ENCODE measurements around the gene CCDC102B. TPM values are rescaled to one million over a fixed set of nuclear protein-coding genes. Genes with fewer than 3 reads are reported as not detected.

CCDC102B gene
- total and polyA plus RNA-seq, 2 experiments from 2014 or later, result 1.3 to 2.1 TPM

DNA sequence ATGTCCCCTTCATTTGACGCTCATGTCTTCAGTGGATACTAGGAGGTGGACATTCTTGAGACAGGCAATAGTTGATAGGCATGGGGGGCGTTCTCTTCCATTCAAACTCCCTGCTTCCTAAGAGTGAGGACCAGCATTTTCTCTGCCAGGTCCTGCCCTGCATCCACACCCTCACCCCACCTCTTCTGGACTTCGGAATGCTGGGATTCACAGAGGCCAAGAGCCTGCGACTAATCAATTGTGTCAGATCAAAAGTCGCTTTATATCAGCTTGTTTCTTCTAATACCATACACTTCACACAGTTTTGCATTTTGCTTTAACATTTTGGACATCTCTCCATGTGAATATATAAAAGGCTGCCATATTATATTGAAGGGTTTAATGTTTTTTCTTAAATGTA lies 210.7 kb downstream of the CCDC102B start:
- no peak overlapping the region for H3K4me3 ChIP-seq
- no peaks in the 10 kb centered on the region for H3F3A ChIP-seq (replicated peaks; ENCODE audit: low read depth)
- no peaks in the 10 kb centered on the region for H3K9me2 ChIP-seq (ENCODE audit: insufficient read depth)
- H3K79me2 ChIP-seq (replicated peaks; ENCODE audit: insufficient read depth), result no peaks in the 10 kb centered on the region
- TF ChIP-seq, protein P1, sequence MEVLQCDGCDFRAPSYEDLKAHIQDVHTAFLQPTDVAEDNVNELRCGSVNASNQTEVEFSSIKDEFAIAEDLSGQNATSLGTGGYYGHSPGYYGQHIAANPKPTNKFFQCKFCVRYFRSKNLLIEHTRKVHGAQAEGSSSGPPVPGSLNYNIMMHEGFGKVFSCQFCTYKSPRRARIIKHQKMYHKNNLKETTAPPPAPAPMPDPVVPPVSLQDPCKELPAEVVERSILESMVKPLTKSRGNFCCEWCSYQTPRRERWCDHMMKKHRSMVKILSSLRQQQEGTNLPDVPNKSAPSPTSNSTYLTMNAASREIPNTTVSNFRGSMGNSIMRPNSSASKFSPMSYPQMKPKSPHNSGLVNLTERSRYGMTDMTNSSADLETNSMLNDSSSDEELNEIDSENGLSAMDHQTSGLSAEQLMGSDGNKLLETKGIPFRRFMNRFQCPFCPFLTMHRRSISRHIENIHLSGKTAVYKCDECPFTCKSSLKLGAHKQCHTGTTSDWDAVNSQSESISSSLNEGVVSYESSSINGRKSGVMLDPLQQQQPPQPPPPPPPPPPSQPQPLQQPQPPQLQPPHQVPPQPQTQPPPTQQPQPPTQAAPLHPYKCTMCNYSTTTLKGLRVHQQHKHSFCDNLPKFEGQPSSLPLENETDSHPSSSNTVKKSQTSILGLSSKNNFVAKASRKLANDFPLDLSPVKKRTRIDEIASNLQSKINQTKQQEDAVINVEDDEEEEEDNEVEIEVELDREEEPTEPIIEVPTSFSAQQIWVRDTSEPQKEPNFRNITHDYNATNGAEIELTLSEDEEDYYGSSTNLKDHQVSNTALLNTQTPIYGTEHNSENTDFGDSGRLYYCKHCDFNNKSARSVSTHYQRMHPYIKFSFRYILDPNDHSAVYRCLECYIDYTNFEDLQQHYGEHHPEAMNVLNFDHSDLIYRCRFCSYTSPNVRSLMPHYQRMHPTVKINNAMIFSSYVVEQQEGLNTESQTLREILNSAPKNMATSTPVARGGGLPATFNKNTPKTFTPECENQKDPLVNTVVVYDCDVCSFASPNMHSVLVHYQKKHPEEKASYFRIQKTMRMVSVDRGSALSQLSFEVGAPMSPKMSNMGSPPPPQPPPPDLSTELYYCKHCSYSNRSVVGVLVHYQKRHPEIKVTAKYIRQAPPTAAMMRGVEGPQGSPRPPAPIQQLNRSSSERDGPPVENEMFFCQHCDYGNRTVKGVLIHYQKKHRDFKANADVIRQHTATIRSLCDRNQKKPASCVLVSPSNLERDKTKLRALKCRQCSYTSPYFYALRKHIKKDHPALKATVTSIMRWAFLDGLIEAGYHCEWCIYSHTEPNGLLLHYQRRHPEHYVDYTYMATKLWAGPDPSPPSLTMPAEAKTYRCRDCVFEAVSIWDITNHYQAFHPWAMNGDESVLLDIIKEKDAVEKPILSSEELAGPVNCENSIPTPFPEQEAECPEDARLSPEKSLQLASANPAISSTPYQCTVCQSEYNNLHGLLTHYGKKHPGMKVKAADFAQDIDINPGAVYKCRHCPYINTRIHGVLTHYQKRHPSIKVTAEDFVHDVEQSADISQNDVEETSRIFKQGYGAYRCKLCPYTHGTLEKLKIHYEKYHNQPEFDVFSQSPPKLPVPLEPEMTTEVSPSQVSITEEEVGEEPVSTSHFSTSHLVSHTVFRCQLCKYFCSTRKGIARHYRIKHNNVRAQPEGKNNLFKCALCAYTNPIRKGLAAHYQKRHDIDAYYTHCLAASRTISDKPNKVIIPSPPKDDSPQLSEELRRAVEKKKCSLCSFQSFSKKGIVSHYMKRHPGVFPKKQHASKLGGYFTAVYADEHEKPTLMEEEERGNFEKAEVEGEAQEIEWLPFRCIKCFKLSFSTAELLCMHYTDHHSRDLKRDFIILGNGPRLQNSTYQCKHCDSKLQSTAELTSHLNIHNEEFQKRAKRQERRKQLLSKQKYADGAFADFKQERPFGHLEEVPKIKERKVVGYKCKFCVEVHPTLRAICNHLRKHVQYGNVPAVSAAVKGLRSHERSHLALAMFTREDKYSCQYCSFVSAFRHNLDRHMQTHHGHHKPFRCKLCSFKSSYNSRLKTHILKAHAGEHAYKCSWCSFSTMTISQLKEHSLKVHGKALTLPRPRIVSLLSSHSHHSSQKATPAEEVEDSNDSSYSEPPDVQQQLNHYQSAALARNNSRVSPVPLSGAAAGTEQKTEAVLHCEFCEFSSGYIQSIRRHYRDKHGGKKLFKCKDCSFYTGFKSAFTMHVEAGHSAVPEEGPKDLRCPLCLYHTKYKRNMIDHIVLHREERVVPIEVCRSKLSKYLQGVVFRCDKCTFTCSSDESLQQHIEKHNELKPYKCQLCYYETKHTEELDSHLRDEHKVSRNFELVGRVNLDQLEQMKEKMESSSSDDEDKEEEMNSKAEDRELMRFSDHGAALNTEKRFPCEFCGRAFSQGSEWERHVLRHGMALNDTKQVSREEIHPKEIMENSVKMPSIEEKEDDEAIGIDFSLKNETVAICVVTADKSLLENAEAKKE (CRISPR knock-in tag; IDR thresholded peaks at IDR 0.05), result no peak
- TF ChIP-seq ZNF114 (CRISPR knock-in tag; IDR thresholded peaks at IDR 0.05), result no peak
- no peak for TF ChIP-seq NANOG (IDR thresholded peaks at IDR 0.05; ENCODE audit: borderline replicate concordance)
- TF ChIP-seq EZH2phosphoT487 (IDR thresholded peaks at IDR 0.05; ENCODE audit: unreplicated experiment), result no peak
- H3K27ac ChIP-seq (ENCODE audit: low read depth), result no peak overlapping the region
- H3K36me3 ChIP-seq (ENCODE audit: insufficient read depth), result no peaks in the 10 kb centered on the region
- no peak overlapping the region for H3K4me3 Mint-ChIP-seq
- H3K4me2 ChIP-seq, result no peak overlapping the region
- no peak overlapping the region for H2AFZ ChIP-seq
- DNase-seq (ENCODE audit: low spot score), result no peak
- no peaks in the 10 kb centered on the region for H4K20me1 ChIP-seq (replicated peaks; ENCODE audit: insufficient read depth)
- no peaks in the 10 kb centered on the region for H3K27me3 ChIP-seq (ENCODE audit: insufficient read depth)
- no peak overlapping the region for H3K27ac Mint-ChIP-seq
- ATAC-seq, result no peak; the same call in 2 of the 3 replicates
- no peaks in the 10 kb centered on the region for H3K4me1 ChIP-seq (ENCODE audit: insufficient read depth)
- H3K4me1 Mint-ChIP-seq, result no peaks in the 10 kb centered on the region
- H3K27me3 Mint-ChIP-seq (ENCODE audit: insufficient read depth, low read depth, poor library complexity), result no peaks in the 10 kb centered on the region
- H3K9me3 Mint-ChIP-seq, result no peaks in the 10 kb centered on the region
- H3K36me3 Mint-ChIP-seq (ENCODE audit: low read depth), result no peaks in the 10 kb centered on the region

DNA sequence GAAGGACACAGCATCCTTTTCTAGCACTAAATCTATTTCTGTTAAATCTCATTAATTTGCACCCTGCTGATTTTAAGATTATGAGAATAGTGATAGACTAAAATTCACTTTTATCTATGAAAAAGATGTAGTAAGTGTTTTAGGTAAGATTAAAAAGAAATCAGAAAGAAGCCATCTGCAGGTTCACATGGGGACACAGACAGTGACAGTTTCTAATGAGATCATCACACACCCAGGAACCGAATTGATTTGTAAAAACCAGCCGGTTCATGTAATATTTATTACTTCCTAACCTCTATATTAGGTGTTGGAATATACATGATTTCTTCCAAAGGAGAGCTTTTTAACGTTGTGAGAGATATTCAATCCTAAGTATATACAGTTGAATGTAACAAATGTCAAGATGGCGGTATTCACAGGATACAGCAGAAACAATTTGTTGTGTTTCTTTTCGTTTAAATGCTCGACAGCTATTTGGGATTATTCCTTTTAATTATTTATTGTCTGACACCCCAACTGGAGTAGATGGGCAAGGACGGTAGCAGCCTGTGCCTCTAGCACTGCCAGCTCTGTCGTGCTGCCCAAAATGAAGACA lies 223.4 kb downstream of the CCDC102B start:
- H3K36me3 Mint-ChIP-seq (ENCODE audit: low read depth), result no peaks in the 10 kb centered on the region
- H3F3A ChIP-seq (replicated peaks; ENCODE audit: low read depth), result no peaks in the 10 kb centered on the region
- TF ChIP-seq, protein P1 (CRISPR knock-in tag; IDR thresholded peaks at IDR 0.05), result no peak
- TF ChIP-seq, protein P2, sequence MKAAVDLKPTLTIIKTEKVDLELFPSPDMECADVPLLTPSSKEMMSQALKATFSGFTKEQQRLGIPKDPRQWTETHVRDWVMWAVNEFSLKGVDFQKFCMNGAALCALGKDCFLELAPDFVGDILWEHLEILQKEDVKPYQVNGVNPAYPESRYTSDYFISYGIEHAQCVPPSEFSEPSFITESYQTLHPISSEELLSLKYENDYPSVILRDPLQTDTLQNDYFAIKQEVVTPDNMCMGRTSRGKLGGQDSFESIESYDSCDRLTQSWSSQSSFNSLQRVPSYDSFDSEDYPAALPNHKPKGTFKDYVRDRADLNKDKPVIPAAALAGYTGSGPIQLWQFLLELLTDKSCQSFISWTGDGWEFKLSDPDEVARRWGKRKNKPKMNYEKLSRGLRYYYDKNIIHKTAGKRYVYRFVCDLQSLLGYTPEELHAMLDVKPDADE (IDR thresholded peaks at IDR 0.05), result no peak

More for the DNA sequence above, 223.4 kb downstream of the CCDC102B start:
- H3K4me1 ChIP-seq (ENCODE audit: insufficient read depth), result no peaks in the 10 kb centered on the region
- no peak overlapping the region for H3K4me3 ChIP-seq
- Mint-ChIP-seq H3K4me3 (no peak overlapping the region), H3K9me3 (no peaks in the 10 kb centered on the region), H3K27me3 (ENCODE audit: insufficient read depth, low read depth, poor library complexity) (no peaks in the 10 kb centered on the region), H3K27ac (no peak overlapping the region), H3K4me1 (no peaks in the 10 kb centered on the region)
- DNase-seq (ENCODE audit: low spot score) (no peak), ATAC-seq (no peak)
- no peaks in the 10 kb centered on the region for H3K79me2 ChIP-seq (replicated peaks; ENCODE audit: insufficient read depth)
- H3K36me3 ChIP-seq (ENCODE audit: insufficient read depth), result no peaks in the 10 kb centered on the region
- no peaks in the 10 kb centered on the region for H3K9me2 ChIP-seq (ENCODE audit: insufficient read depth)
- no peak overlapping the region for H2AFZ ChIP-seq
- no peaks in the 10 kb centered on the region for H3K27me3 ChIP-seq (ENCODE audit: insufficient read depth)
- H3K4me2 ChIP-seq, result no peak overlapping the region
- H3K27ac ChIP-seq (ENCODE audit: low read depth), result no peak overlapping the region
- no peaks in the 10 kb centered on the region for H4K20me1 ChIP-seq (replicated peaks; ENCODE audit: insufficient read depth)
